GM12801 (cell line): ENCODE results near the gene DKC1.

ENCODE experiments used
- CTCF ChIP-seq: IDR thresholded peaks from one replicate; pipeline ENCODE4 v1.5.1; 2011; ENCODE audit warnings: control low read depth; ENCODE audit not compliant: insufficient read length; ENCODE audit errors: extremely low read depth

The DKC1 gene

GRCh38 chrX:154762537-154763296 is at the start of gene DKC1:
Gene DKC1 (plus strand): TSS chrX:154762864. CDS start chrX:154762966, 102 bp downstream.
- TF ChIP-seq CTCF = no peak

GRCh38 chrX:154714925-154715324 is 47.7 kb upstream of the DKC1 start:
- TF ChIP-seq CTCF = no peak

GRCh38 chrX:154715825-154716224 is 46.8 kb upstream of the DKC1 start:
- no peak for TF ChIP-seq CTCF

- TF ChIP-seq CTCF = no peak
Measured at GRCh38 chrX:154717824-154718223, 44.8 kb upstream of the DKC1 start.

GRCh38 chrX:154718616-154719015 is 44.0 kb upstream of the DKC1 start:
- no peak for TF ChIP-seq CTCF

GRCh38 chrX:154719132-154719675 is 43.5 kb upstream of the DKC1 start:
- no peak for TF ChIP-seq CTCF

- no peak for TF ChIP-seq CTCF
Measured at GRCh38 chrX:154720067-154720466, 42.6 kb upstream of the DKC1 start.
